ENCODE measurements around the gene DNAJC30. TPM values are rescaled to one million over a fixed set of nuclear protein-coding genes. Genes with fewer than 3 reads are reported as not detected.

Gene DNAJC30
- total and polyA plus RNA-seq, 4 donors = 2.1 to 8.7 (median 4.8) TPM

- H3K27me3 ChIP-seq (ENCODE audit: control insufficient read depth in 4 of 4, insufficient read depth in 4 of 4, low read length in 3 of 4) = no peaks in the 10 kb centered on the region
- WGBS = 64% methylated on average over 2 of the region's 2 CpGs
These were observed 49.1 kb upstream of the DNAJC30 start for GRCh38 chr7:73732397-73732796.

GRCh38 chr7:73730485-73730884, 47.2 kb upstream of the DNAJC30 start:
- Histone ChIP-seq H3K9ac (ENCODE audit: low read depth in 1 of 2, low read length in 2 of 2) (no peak overlapping the region), H3K9me3 (ENCODE audit: control insufficient read depth in 4 of 4, low read length in 3 of 4) (no peaks in the 10 kb centered on the region), H3K4me1 (ENCODE audit: control insufficient read depth in 4 of 4, insufficient read depth in 4 of 4, low read length in 3 of 4) (peaks cover 0 to 2% (median 0%) of the 10 kb centered on the region in 4 donors), H3K4me3 (ENCODE audit: low read depth in 1 of 3, low read length in 3 of 3) (no peak overlapping the region), H3K36me3 (ENCODE audit: control insufficient read depth in 4 of 4, insufficient read depth in 3 of 4, low read depth in 1 of 4, low read length in 3 of 4) (no peaks in the 10 kb centered on the region), H3K27ac (ENCODE audit: low read depth in 1 of 2, low read length in 2 of 2) (no peak overlapping the region), H3K27me3 (ENCODE audit: control insufficient read depth in 4 of 4, insufficient read depth in 4 of 4, low read length in 3 of 4) (no peaks in the 10 kb centered on the region)
- TF ChIP-seq CTCF (IDR thresholded peaks at IDR 0.05; ENCODE audit: low read depth, low read length, missing input control) = no peak
- no peak for TF ChIP-seq FOXA2 (IDR thresholded peaks at IDR 0.05)
- TF ChIP-seq GABPA (IDR thresholded peaks at IDR 0.05 in 1 of 2, conservative IDR thresholded peaks at IDR 0.05 in 1 of 2) = no peak
- TF ChIP-seq TAF1 (conservative IDR thresholded peaks at IDR 0.05) = no peak
- no peak for TF ChIP-seq JUND (IDR thresholded peaks at IDR 0.05)
- no peak for DNase-seq (ENCODE audit: low spot score)
- WGBS = 40% methylated on average over 3 of the region's 3 CpGs

More at GRCh38 chr7:73732397-73732796, 49.1 kb upstream of the DNAJC30 start:
- Histone ChIP-seq H3K4me3 (ENCODE audit: low read depth in 1 of 3, low read length in 3 of 3) (no peak overlapping the region), H3K4me1 (ENCODE audit: control insufficient read depth in 4 of 4, insufficient read depth in 4 of 4, low read length in 3 of 4) (peaks cover 0 to under 1% (median 0%) of the 10 kb centered on the region in 4 donors), H3K9me3 (ENCODE audit: control insufficient read depth in 4 of 4, low read length in 3 of 4) (no peaks in the 10 kb centered on the region), H3K27ac (ENCODE audit: low read depth in 1 of 2, low read length in 2 of 2) (no peak overlapping the region), H3K36me3 (ENCODE audit: control insufficient read depth in 4 of 4, insufficient read depth in 3 of 4, low read depth in 1 of 4, low read length in 3 of 4) (peaks cover 0 to 15% (median under 1%) of the 10 kb centered on the region in 4 donors), H3K9ac (ENCODE audit: low read depth in 1 of 2, low read length in 2 of 2) (no peak overlapping the region)
- TF ChIP-seq FOXA1 (IDR thresholded peaks at IDR 0.05) (no peak), YY1 (IDR thresholded peaks at IDR 0.05) (no peak), FOXA2 (IDR thresholded peaks at IDR 0.05) (no peak), ZBTB33 (IDR thresholded peaks at IDR 0.05) (no peak), RAD21 (IDR thresholded peaks at IDR 0.05) (no peak), EGR1 (IDR thresholded peaks at IDR 0.05; ENCODE audit: low read depth in 2 of 2) (no peak), HNF4G (IDR thresholded peaks at IDR 0.05) (no peak), TAF1 (conservative IDR thresholded peaks at IDR 0.05) (no peak), MAX (IDR thresholded peaks at IDR 0.05) (no peak), RXRA (IDR thresholded peaks at IDR 0.05) (no peak), CTCF (IDR thresholded peaks at IDR 0.05; ENCODE audit: low read depth, low read length, missing input control) (no peak)
- DNase-seq (ENCODE audit: low spot score) = no peak

All from liver (tissue), 9 donors.